WI38 (cell line): ENCODE measurements around the gene FOCAD.

Experiments
- H3K4me3 ChIP-seq: 2 replicates; pipeline ENCODE4 v1.5.1; 2011; ENCODE audit warnings: low read depth, mild to moderate bottlenecking, control low read depth, low read length
- CTCF ChIP-seq: IDR thresholded peaks from 2 replicates; pipeline ENCODE4 v1.5.1; 2012; ENCODE audit warnings: low read depth, mild to moderate bottlenecking, control low read depth, low read length

FOCAD gene

DNA sequence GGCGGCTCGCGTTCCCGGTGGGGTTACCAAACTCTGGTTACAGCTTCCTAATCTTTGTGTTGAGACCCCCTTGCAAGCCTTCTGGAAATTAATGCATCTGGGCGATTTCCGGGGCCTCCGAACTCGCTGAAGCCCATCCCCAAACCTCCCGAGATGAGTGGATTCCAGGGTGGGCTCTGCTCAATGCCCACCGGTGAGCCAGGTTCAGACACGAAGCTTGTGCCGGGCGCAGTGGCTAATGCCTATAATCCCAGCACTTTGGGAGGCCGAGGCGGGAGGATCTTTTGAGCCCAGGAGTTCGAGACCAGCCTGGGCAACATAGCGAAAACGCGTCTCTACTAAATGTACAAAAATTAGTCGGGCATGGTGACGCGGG lies 347.7 kb downstream of the FOCAD start:
- no peak for TF ChIP-seq CTCF
- H3K4me3 ChIP-seq = peak overlapping the region; percentile 42

DNA sequence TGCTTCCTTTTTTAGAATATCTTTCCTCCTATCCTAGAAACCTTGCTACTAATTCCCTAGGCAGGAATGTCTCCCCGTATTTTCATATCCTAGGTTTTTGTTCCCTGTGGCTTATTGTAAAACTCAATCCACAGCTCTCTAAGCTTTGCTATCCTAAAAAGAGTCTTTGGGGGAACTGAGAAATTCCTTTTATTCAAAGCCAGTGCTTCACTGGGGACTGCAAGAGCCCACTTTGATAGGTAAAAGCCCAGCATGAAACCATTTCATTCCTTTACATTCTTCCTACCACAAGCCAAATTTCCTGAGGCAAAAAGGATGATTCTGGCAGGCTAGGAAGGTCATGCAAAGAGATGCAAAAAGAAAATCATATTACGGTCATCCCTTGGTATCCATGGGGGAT lies 353.2 kb downstream of the FOCAD start:
- no peak for TF ChIP-seq CTCF
- no peak overlapping the region for H3K4me3 ChIP-seq

DNA sequence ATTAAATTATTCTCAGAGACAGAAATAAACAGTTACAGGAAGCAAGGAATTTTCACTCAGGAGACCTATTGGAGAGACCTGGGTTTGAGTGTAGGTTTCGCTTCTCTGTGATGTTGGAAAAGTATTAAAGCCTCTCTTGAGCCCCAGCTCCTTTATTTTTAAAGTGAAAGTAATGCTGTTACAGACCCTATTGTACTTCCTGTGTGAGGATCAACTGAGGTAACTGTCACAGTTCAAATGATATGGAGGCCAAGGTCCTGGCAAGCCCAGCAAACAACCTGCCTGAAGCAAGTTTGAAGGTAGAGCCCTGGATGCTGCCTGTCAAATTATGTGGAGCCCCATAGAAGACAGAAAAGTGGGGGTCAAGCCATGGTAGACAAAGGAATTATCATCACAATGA lies 355.2 kb downstream of the FOCAD start:
- H3K4me3 ChIP-seq = no peak overlapping the region
- no peak for TF ChIP-seq CTCF

DNA sequence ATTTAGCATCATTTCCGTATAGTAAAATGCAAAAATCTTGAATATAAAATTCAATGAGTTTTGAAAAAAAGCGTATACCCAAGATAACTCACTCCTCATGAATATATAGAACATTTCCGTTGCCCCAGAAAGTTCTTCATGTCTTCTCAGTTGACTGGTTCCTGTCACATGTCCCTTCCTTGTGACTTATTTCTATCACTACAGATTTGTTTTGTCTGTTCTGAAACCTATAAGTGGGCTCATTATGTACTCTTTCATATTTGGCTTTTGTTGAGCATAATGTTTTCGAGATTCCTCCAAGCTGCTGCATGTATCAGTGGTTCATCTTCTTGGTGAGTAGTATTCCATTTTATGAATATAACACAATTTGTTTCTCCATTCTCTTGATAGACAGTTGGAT lies 358.4 kb downstream of the FOCAD start:
- TF ChIP-seq CTCF = no peak

DNA sequence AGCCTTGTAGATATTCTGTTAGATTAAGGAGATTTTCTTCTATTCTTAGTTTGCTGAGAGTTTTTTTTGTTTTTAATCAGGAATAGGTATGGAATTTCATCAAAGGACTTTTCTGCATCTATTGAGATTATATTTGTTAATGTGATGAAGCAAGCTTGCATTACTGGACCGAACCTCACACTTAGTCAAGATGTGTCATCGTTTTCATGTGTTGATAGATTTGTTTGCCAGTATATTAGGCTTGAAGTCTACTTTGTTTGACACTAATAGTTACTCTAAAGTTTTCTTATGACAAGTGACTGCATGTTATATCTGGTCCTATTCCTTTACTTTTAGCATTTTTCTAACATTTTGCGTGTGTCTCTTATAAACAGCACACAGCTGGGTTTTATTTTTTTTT lies 359.8 kb downstream of the FOCAD start:
- no peak overlapping the region for H3K4me3 ChIP-seq
- TF ChIP-seq CTCF = no peak

More for the DNA sequence above, 358.4 kb downstream of the FOCAD start:
- H3K4me3 ChIP-seq = no peak overlapping the region
